ENCODE measurements around the gene RABGAP1.

RABGAP1 gene

GRCh38 chr9:123108976-123109375, 168.2 kb downstream of the RABGAP1 start:
- in situ Hi-C loops (cut with HindIII; ENCODE audit: low sequenced_read_pairs) = no loop called here

GRCh38 chr9:123109540-123110279, 168.9 kb downstream of the RABGAP1 start:
- in situ Hi-C loops (cut with HindIII; ENCODE audit: low sequenced_read_pairs) = no loop called here

GRCh38 chr9:123111427-123112014, 170.7 kb downstream of the RABGAP1 start:
- in situ Hi-C loops (cut with HindIII; ENCODE audit: low sequenced_read_pairs) = no loop called here

GRCh38 chr9:123112015-123112975, 171.5 kb downstream of the RABGAP1 start:
- in situ Hi-C loops (cut with HindIII; ENCODE audit: low sequenced_read_pairs) = no loop called here

GRCh38 chr9:123113185-123113584, 172.4 kb downstream of the RABGAP1 start:
- in situ Hi-C loops (cut with HindIII; ENCODE audit: low sequenced_read_pairs) = no loop called here

GRCh38 chr9:123115146-123115913, 174.5 kb downstream of the RABGAP1 start:
- in situ Hi-C loops (cut with HindIII; ENCODE audit: low sequenced_read_pairs) = no loop called here

GRCh38 chr9:123116036-123116435, 175.2 kb downstream of the RABGAP1 start:
- in situ Hi-C loops (cut with HindIII; ENCODE audit: low sequenced_read_pairs) = no loop called here

- in situ Hi-C loops (cut with HindIII; ENCODE audit: low sequenced_read_pairs) = no loop called here
Measured at GRCh38 chr9:123119566-123119965, 178.7 kb downstream of the RABGAP1 start.

GRCh38 chr9:123120131-123120530, 179.3 kb downstream of the RABGAP1 start:
- in situ Hi-C loops (cut with HindIII; ENCODE audit: low sequenced_read_pairs) = no loop called here

GRCh38 chr9:123120953-123121352, 180.1 kb downstream of the RABGAP1 start:
- in situ Hi-C loops (cut with HindIII; ENCODE audit: low sequenced_read_pairs) = no loop called here

- in situ Hi-C loops (cut with HindIII; ENCODE audit: low sequenced_read_pairs) = no loop called here
Measured at GRCh38 chr9:123121457-123121856, 180.6 kb downstream of the RABGAP1 start.

GRCh38 chr9:123127512-123128075, 186.8 kb downstream of the RABGAP1 start:
- in situ Hi-C loops (cut with HindIII; ENCODE audit: low sequenced_read_pairs) = no loop called here

GRCh38 chr9:123128591-123128990, 187.8 kb downstream of the RABGAP1 start:
- in situ Hi-C loops (cut with HindIII; ENCODE audit: low sequenced_read_pairs) = no loop called here

- in situ Hi-C loops (cut with HindIII; ENCODE audit: low sequenced_read_pairs) = no loop called here
Measured at GRCh38 chr9:123129423-123129822, 188.6 kb downstream of the RABGAP1 start.

- in situ Hi-C loops (cut with HindIII; ENCODE audit: low sequenced_read_pairs) = no loop called here
Measured at GRCh38 chr9:123131258-123131657, 190.4 kb downstream of the RABGAP1 start.

GRCh38 chr9:123131993-123132392, 191.2 kb downstream of the RABGAP1 start:
- in situ Hi-C loops (cut with HindIII; ENCODE audit: low sequenced_read_pairs) = no loop called here

- in situ Hi-C loops (cut with HindIII; ENCODE audit: low sequenced_read_pairs) = no loop called here
Measured at GRCh38 chr9:123132696-123133095, 191.9 kb downstream of the RABGAP1 start.

- in situ Hi-C loops (cut with HindIII; ENCODE audit: low sequenced_read_pairs) = no loop called here
Measured at GRCh38 chr9:123135430-123135829, 194.6 kb downstream of the RABGAP1 start.

GRCh38 chr9:123138163-123138562, 197.3 kb downstream of the RABGAP1 start:
- in situ Hi-C loops (cut with HindIII; ENCODE audit: low sequenced_read_pairs) = no loop called here

GRCh38 chr9:123149067-123149466, 208.2 kb downstream of the RABGAP1 start:
- in situ Hi-C loops (cut with HindIII; ENCODE audit: low sequenced_read_pairs) = no loop called here
